RKO (cell line): ENCODE measurements around the gene TSHZ2.

Experiments
- DNase-seq: peaks from one replicate; pipeline ENCODE4 v3.0.0-alpha.2; 2016; ENCODE audit warnings: low spot score

The TSHZ2 gene

DNA sequence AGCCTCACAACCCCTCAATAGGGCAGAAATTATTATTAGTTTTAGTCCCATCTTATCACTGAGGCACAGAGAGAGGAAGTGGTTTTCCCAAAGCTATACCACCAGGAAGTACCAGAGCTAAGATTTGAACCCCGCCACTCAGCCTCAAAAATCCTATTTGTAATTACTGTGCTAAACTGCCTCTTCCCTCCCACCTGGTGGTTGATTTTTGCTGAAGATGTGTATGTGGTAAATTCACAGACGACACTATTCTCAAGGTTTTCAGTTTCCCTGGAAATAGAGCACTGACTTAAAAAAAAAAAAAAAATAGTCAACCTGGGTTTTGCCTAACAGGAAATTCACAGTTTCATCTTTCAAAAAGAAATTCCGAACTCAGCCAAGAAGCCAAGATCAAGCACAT lies 57.9 kb downstream of the TSHZ2 start:
- DNase-seq = no peak

DNA sequence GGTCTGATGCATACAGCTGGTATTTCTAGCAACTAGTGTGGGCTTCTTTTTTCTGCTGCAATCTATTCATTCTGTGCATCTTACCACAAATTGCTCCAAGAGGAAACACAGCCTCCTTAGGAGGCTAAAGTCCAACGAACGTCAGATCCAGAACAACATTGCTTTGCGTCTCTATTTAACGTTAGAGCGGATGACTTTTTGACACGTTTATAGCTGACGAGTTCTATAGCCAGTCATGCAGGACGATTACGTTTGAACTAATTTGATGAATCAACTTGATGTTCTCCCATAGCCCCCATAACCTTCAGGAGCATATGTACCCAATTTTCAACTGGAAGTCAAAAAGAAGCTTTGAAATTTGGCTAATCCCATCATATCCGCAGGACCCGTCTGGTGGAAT lies 59.9 kb downstream of the TSHZ2 start:
- DNase-seq = no peak

DNA sequence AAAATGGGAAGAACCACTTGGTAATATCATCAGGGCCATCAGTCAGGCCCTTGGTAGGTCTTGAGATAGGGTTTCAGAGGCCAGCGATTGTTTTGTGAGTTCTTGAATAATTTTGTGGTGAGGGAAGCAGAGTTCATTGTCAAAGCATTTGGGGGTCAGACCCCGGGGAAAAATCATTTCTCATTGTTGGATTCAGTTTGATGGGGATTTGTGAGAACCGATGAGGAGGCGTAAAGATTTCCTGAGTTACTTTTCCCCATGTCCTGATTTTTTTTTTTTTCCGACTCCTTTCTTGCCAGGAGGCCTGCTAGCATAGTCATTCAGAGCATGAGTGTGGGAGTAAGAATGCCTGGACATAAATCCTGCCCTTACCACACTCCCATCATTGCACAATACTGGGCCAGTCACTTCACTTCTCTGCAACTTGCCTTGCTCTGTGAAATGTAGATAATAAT lies 60.3 kb downstream of the TSHZ2 start:
- no peak for DNase-seq

DNA sequence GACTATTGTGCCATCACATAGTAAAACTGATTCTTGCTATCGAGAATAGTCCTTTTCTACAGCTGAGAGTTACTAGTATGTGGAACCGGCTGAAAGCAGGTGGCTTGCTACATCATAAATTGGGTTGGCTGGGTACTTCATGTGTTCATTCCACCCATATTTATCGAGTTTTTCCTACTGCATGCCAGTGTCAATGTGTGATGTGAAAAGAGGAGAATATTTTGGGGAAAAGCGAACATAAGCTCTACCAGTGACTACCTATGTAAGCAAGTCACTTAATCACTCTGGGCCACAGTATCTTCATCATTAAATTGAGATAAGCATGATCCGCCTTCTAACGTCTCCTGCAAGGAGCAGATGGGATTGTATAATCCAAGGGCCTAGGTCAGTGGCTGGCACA lies 61.0 kb downstream of the TSHZ2 start:
- DNase-seq = no peak

DNA sequence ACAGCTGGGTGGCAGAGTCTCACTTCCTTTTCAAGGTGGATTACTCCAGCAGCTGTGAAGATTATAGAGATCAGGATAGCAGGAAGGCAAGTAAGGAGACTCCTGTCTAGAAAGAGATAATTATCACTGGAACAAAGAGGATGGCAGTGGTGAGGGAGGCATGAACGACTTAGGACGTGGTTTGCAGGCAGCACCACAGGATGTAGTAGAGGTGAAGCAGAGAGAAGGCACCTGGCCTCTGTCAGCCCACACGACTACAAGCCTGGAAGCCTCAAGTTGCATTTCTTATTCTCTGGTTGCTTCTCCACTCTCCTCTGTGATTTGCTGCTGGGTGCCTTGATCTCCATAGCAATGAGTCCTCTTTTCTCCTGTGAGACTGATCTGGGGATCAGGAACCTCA lies 62.7 kb downstream of the TSHZ2 start:
- no peak for DNase-seq

DNA sequence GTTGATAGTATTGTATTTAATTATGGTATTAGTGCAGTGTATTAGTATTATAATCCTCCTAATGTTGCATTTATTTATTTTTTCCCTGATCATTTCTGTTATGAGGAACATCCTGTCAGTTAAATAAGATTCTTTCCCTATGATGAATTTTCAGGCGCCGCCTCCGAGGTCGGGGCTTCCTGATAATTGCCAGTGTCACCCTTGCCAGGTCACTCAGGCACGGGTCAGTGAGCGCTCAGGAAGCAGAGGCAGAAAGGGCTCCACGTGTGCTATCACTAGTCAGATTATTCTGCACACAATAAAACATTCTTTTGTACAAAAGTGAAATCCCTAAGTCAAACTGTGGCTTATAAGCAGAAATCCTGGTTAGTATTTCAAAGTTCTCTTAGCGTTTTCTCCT lies 64.8 kb downstream of the TSHZ2 start:
- peak; percentile 18 for DNase-seq

DNA sequence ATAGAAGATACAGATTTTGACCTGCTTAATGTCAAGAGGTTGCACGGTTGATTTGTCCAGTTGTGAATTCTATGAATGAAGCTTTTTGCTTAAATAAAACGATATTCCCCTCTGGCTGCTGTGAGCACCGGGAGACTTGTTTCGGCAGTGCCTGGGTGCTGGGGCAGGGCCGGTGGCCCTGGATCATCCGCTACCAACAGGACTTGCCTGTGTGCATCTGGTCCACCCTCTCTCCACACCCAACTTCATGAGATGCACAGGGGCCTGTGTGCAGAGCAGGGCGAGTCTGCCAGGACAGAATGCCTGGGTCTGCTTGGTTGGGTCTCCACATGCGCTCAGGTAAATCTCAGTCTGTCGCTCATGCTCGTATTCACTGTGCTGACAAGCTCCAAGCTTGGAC lies 65.5 kb downstream of the TSHZ2 start:
- no peak for DNase-seq

DNA sequence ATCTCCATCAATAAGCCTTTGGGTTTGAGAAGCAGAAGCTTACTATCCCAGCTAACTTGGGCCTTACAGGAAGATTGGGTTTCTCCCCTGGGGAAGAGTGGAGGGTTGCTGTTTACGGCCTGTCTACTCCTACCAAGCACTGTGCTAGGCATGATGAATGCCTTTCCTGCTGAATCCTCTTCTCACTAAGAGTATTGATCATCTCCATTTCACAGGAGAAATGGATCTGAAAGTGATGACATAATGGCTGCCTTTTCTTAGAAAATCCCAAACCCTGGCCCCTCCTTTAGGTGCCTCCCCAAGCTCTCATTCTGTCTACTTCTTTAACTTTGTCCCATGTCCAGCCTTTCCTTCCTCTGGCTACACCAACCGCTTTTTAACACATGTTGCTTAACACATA lies 66.1 kb downstream of the TSHZ2 start:
- no peak for DNase-seq

DNA sequence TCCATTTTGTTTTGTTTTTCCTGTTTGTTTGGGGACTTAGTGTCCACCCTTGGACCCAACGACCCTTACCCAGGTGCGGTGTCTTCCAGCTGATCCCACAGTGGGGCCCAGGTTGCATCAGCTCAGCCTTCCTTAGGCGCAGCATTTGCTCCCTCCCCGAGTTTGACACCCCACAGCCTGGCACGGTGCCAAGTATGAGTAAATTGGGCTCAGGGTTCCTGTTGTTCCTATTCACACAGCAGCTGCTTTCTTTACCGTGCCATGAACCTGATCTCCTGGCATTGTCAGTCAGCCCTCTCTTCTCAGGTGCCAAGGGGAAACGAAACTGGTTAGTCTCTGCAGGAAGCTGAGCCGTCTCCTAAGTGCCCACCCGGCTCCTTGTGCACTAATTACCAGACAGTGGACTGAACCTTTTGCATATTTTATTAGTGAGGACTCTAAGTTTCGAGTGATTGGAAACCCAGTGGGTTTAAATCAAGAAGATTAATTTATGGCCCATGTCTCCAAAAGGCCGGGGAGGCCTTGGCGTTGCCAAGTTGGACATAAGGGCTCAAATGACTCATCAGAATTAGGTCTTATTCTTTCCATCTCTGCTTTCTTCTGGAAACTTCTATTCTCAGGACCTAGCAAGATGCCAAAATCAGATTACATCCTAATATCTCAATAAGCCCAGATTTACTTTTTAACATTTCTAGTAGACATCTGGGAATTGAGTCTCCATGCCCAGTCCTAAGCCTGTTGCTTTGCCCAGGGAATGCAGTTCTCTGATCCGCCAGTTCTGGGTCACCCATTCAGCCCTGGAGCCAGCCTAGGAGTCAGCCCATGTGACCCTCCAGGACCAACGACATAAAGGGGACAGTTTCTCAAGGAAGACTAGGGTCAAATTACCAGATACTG lies 68.8 kb downstream of the TSHZ2 start:
- DNase-seq = no peak

DNA sequence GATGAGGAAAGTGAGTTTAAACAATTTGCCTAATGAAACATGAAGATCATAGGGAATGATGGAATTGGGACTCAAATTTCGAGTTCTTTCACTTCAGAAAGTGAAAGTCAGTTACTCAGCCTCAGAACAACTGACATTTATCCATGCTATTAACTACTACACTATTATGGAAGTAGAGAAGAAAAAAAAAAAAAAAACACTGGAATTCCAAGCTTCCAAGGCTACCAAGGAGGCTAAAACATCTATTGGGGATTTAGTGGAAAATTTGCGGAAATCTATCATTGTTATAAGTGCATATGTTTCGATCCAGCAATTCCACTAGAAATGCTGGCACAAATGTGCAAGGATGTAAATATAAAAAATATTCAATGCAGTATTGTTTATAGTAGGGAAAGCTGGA lies 70.4 kb downstream of the TSHZ2 start:
- no peak for DNase-seq

DNA sequence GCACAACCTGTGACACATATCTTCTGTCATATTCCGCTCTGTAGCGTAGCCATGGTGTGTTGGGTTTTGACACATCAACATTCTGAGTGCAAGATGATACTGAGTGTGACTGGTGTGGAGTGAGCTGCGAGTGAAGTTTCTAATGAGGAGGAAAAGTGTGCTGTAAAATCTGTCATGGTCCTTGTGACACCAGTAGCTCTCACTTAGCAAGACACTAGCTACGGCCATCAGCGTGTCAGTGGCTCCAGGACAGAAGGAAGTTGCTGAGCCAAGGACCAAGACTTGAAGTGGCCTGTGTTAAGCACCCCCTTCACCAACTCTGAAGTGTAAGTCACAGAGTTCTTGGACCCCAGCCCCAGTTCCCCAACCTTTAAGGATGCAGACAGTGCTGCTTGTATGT lies 72.1 kb downstream of the TSHZ2 start:
- DNase-seq = no peak

DNA sequence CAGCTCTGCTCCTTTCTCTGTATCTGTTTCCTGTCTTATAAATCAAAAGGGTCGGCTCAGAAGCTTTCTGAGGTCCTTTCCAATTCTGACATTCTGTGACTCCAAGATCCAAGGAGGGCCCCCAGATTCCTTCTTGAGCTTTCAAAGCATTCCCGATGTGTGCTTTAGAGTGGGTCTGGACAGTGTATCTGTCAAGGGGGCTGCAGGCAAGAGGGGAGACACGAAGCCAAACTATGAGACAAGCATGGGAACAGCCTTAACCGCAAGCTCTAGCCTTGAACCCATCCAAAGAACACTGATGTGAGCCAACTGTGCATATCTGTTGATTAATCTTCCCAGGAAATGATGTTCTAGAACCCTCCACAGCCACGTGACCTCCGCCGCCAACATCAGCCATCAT lies 73.8 kb downstream of the TSHZ2 start:
- DNase-seq = no peak

DNA sequence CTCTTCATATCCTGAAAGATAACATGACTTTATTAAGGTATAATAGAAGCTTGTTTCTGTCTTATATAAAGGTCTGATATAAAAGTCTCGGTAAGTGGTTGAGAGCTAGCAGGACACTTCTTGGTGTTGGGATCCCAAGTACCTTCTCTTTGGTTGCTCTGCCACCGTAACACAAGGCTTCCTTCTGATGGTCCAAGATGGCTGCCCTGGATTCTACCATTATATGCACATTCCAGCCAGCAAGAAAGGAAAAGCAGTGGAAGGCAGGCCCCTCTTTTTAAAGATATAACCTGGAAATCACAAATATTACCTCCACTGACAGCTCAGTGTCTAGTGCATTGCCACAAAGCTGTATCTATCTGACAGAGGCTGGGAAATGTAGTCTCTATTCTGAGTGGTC lies 75.0 kb downstream of the TSHZ2 start:
- no peak for DNase-seq

DNA sequence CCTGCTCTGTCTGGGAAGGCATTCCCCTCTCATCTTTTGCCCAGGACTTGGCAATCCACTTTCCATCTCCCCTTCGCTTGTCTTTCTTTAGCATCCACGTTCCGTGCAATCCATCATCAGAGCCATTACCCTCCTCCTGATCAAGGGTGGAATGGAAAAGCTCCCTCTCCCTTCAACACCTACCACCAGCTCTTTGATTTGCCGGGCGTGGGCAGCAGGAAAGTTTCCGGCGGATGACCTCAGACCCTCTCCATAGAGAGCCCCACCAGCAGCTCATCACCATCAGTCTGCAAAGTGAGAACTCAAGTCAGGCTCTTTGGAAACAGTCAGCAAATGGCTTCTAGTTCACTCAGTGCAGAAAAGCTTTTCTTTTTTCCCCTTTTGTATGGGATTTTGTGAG lies 76.2 kb downstream of the TSHZ2 start:
- no peak for DNase-seq

DNA sequence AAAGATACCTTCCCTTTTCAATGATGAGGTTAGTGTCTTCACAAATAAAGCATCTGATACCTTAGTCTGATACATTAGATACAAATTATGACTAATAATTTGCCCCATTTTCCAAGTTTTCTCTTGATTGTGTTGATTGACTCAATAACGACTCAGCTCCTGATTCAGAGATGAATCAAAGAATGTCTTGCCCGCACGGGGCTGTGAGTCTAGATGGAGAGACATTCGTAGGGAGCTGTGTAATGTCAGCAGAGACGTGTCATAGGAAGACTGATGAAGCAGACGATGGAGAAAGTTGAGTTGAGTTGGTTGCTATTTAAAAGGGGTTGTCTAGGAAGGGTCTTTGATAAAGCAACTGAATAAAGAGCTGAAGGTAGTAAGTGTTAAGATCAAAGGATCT lies 78.2 kb downstream of the TSHZ2 start:
- DNase-seq = peak; percentile 25

DNA sequence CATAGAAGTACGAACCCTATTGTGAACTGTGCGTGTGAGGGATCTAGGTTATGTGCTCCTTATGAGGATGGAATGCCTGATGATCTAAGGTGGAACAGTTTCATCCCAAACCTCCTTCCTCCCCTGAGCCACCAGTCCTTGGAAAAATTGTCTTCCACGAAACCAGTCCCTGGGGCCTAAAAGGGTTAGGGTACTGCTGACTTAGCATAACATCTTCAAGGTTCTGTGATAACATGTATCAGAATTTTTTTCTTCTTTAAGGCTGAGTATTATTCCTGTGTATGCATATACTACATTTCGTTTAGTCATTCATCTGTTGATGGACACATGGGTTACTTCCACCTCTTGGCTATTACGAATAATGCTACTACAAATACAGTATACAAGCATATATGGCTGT lies 80.2 kb downstream of the TSHZ2 start:
- DNase-seq = no peak

DNA sequence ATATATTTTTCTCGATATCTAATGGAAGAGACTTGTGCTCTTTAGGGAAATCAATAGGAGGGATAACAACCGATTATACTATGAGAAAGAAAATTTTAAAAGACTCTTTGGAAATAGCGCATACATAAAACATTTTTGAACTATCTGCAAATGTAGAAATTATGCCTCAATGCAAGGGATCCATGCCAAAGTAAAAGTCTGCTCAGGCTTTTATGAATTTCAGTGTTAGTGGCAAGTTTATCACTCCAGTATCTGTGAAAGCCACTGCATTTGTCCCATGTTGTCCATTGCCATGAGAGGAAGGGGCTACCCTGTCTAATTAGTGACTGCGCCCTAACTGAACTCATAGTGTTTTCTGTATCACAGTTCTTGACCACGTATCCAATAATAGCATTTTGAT lies 81.4 kb downstream of the TSHZ2 start:
- no peak for DNase-seq

DNA sequence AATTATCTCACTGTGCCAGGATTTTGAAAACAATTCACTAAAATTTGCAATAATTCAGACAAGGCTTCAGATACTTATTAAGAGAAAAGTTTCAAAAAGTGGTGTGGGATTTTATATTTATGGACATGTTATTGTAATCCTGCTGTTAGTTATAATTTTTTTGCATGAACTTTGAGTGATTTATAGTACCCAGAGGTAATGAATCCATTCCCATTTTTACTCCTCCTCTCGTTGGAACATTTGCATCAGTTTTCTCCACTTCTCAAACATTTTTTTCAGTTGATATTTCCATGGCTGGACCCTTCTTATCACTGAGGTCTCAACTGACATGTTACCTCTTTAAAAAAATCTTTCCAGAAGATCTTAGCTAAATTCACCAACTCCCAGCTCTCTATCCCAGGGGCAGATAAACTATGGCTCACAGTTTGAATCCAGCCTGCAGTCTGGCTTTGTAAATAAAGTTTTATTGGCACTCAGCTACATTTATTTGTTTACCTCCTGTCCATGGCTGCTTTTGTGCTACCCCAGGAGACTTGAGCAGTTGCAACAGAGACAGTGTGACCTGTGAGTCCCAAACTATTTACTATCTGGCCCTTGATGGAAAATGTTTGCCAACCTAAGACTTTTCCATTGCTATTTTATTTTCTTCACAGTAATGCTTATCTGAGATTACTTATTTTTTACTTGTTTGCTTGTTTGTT lies 83.4 kb downstream of the TSHZ2 start:
- no peak for DNase-seq

DNA sequence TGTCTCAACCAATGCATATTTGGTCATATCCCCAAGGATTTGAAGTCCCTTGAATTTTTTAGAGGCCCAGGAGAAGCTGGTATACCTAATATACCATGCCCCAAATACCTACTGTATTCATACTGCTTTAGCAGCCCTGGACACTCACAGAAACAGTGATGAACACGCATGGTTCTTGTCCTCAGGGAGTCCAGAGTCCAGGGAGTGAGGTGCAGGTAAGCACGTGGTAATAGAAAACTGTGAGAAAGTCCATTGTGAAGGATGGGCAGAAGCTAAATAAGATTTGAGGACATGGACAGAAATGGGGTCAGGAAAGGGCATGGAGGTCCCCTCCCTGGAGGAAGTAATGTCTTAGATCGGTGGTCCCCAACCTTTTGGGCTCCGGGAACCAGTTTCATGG lies 85.4 kb downstream of the TSHZ2 start:
- DNase-seq = no peak

DNA sequence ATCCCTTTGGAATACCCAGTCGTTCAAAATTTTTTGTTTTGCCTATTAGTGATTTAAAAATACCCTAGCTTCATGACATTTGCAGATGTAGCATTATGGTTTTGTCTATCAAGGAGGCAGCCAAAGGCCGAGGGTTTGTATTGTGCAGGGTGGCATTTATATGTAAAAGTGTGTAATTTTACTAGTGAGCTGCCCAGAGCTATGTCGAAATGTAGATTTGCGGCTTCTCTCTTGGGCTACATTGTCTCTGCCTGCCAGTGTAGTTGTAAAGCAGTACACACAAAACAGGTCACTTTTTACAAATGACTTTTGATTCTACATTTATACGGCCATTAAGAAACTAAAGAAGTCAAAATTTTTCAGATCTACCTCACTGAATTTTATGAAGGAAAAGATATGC lies 87.7 kb downstream of the TSHZ2 start:
- DNase-seq = no peak

DNA sequence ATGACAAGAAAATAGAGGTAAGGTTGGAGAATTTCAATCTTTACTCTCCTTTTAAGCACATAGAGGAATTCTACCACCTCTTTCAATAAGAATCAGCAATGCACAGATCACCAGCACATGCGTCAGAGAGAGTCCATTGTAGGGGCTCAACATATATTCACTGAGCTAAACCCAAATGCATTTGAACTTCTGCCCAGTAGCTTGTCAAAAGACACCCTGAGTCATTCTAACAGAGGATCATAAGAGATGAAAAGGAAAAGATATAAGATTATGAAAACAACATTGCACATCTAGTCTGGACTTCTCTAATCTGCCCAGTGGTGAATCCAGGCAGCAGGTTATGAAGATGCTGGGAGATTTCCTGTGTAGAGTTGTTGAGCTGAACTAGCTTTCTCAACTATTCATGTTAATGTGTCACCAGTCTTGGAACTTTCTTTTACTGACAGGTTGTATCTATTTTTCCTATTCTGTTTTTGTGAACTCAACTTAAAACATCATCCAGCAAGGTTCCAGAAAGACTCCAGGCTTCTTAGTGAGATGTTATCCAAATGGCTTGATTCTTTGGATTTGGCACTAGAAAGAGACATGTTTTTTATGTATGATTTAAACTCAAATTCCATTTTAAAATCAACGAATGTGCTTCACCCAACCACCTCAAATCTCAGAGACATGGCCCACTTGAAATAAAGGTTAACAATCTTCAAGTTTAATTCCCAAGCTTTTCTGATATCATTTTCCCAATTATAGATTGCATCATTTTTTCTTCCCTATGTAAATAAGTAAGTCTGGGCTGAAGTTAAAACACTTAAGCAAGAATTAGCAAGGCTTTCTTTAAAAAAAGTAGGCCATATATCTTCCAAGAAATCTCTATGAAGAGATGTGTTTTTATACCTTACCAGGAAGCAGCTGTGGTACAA lies 89.3 kb downstream of the TSHZ2 start:
- DNase-seq = no peak

DNA sequence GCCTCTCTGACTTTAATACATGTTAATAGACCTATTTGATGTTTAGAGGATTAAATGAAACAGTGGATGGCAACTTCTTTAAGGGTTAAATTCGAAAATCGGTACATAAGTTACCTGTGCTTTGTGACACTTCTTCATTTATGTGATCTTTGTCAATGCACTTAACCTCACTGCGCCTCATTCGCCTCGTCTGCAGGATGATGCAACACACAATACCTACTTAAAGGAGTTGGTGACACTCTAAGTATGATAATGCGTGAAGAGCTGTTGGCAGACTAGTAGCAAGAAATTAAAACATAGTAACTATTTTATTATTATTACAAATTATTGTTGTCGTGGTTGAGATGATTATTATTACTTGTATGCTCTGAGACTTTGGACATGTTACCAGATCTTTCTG lies 92.8 kb downstream of the TSHZ2 start:
- no peak for DNase-seq

DNA sequence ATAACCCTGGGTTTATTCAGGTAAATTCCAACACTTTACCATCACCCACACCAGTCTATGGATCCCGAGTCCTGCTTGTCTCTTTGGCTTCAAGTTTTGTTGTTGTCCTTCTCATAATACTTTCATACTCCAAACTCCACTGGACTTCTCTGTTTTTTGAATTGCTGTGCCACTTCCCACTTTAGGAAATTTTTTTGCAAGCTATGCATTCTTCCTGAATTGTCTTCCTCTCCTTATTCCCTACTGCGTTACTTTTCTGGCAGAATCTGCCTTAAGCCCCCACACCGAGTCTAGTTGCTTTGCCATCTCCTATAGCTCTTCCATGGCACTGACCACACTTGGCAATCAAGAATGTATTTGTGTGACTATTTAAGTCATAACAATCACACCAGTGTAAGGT lies 96.1 kb downstream of the TSHZ2 start:
- DNase-seq = no peak
